Fibroblast of lung (primary cell): ENCODE results near the gene LOXL4. TPM values are rescaled to one million over a fixed set of nuclear protein-coding genes. Genes with fewer than 3 reads are reported as not detected.

Experiments used
- DNase-seq, 2 donors: peaks; one replicate each; pipeline versions ENCODE4 v3.0.0 to v3.0.0-alpha.2; 2010; ENCODE audit warnings: low read depth in 2 of 2
- H2AFZ ChIP-seq: 2 replicates; pipeline ENCODE4 v1.5.1; 2012; ENCODE audit warnings: low read length, control low read depth, inconsistent platforms
- H3K27ac ChIP-seq: 2 replicates; pipeline ENCODE4 v1.5.1; 2011; ENCODE audit warnings: low read length, control low read depth; ENCODE audit not compliant: insufficient read depth
- H3K27me3 ChIP-seq: 2 replicates; pipeline ENCODE4 v1.5.1; 2011; ENCODE audit warnings: mild to moderate bottlenecking, low read length; ENCODE audit not compliant: control insufficient read depth, insufficient read depth
- H3K36me3 ChIP-seq: 2 replicates; pipeline ENCODE4 v1.5.1; 2011; ENCODE audit warnings: low read length; ENCODE audit not compliant: control insufficient read depth, insufficient read depth
- H3K4me1 ChIP-seq: 2 replicates; pipeline ENCODE4 v1.5.1; 2011; ENCODE audit warnings: low read length; ENCODE audit not compliant: control insufficient read depth, insufficient read depth; ENCODE audit errors: extremely low read depth
- H3K4me2 ChIP-seq: 2 replicates; pipeline ENCODE4 v1.5.1; 2011; ENCODE audit warnings: low read length, control low read depth; ENCODE audit not compliant: insufficient read depth; ENCODE audit errors: extremely low read depth
- H3K4me3 ChIP-seq, 4 experiments: fragments of 200-600 bp in 1 of 4; sonication (generic) in 1 of 4; replicated peaks in 1 of 4; 2 replicates each; pipeline ENCODE4 v1.5.1; 2011 to 2016; ENCODE audit warnings: low read length in 4 of 4, low read depth in 3 of 4, mild to moderate bottlenecking in 3 of 4, control low read depth in 2 of 4, inconsistent platforms in 1 of 4, mixed read lengths in 1 of 4; ENCODE audit not compliant: insufficient read depth in 1 of 4; ENCODE audit errors: control extremely low read depth in 1 of 4
- H3K79me2 ChIP-seq: 2 replicates; pipeline ENCODE4 v1.5.1; 2012; ENCODE audit warnings: mild to moderate bottlenecking, low read length, inconsistent platforms; ENCODE audit not compliant: control insufficient read depth, insufficient read depth
- H3K9ac ChIP-seq: 2 replicates; pipeline ENCODE4 v1.5.1; 2011; ENCODE audit warnings: mild to moderate bottlenecking, low read length, control low read depth; ENCODE audit not compliant: insufficient read depth
- H3K9me3 ChIP-seq: 2 replicates; pipeline ENCODE4 v1.5.1; 2012; ENCODE audit warnings: low read depth, low read length; ENCODE audit not compliant: control insufficient read depth, insufficient read depth
- H4K20me1 ChIP-seq: 2 replicates; pipeline ENCODE4 v1.5.1; 2011; ENCODE audit warnings: low read length; ENCODE audit not compliant: control insufficient read depth, insufficient read depth; ENCODE audit errors: extremely low read depth
- EZH2 ChIP-seq: IDR thresholded peaks from 2 replicates; pipeline ENCODE4 v1.5.1; 2012; ENCODE audit warnings: low read length, control low read depth, mild to moderate bottlenecking; ENCODE audit errors: missing control alignments
- polyA plus RNA-seq, 2 donors: library from polyadenylated mRNA; depleted of rRNA in 1 of 2; stranded (reverse) in 1 of 2; unstranded in 1 of 2; fragments of >200 nt; gene quantifications; 2 replicates each; pipeline ENCODE4 v1.2.1, GENCODE V29; 2011 to 2012; ENCODE audit warnings: missing spikeins in 1 of 2
- total RNA-seq: library from RNA; depleted of rRNA; stranded (reverse); fragments of >200 nt; gene quantifications from 2 replicates; pipeline ENCODE4 v1.2.1, GENCODE V29; 2014
- TF ChIP-seq, protein P1 (sequence below), 2 donors: IDR thresholded peaks in 1 of 2; conservative IDR thresholded peaks in 1 of 2; 1 replicate in 1 of 2; 2 replicates in 1 of 2; pipeline ENCODE4 v1.5.1; 2011 to 2012; ENCODE audit warnings: low read length in 2 of 2, control low read depth in 1 of 2, inconsistent platforms in 1 of 2, low read depth in 1 of 2, mild to moderate bottlenecking in 1 of 2

Gene LOXL4
- total and polyA plus RNA-seq, 2 donors (not counting 1 experiment from before 2014, with no cell fraction given), result 73.0 to 75.1 TPM

DNA sequence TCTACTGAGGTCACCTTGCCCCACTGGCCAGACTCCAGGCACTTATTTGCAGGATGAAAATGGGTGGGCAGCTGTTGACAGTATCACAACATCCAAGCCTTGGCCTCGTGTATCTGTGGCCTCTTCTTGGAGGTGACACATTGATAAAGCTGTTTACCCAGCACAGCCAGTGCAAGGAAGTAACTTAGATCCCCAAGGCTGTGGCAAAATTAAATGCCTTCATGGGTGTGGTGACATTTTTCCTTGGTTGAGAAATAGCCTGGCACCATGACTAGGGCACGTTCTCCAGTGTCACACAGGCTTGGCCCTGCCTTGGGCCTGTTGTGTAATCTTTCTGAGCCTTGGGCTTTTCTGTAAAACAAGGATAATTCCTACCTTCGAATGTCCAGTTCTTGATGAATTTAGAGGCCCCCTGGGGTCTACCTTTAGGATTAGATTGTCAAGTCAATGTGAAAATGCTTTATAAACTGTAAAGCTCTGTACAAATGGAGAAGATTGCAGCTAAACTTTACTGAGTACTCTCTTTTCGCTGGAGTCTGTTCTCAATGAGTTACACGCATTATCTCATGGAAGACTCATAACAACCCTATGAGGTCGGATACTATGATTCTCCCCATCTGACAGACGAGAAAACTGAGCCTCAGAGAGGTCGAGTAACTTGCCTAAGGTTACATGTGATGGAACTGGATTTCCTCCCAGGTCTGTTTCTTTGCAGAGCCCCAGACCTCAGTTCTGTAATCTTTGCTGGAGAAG is 46.7 kb upstream of the LOXL4 start:
- Histone ChIP-seq H3K9me3 (no peaks in the 10 kb centered on the region), H3K36me3 (no peaks in the 10 kb centered on the region), H4K20me1 (no peaks in the 10 kb centered on the region), H3K4me2 (no peak overlapping the region), H3K9ac (no peak overlapping the region), H3K4me1 (peaks cover 8% of the 10 kb centered on the region), H3K27ac (no peak overlapping the region), H3K79me2 (no peaks in the 10 kb centered on the region), H3K4me3 (no peak overlapping the region), H3K27me3 (no peaks in the 10 kb centered on the region), H2AFZ (no peak overlapping the region)
- DNase-seq, result peak in 1 of 2 donors; percentile 34
- no peak for TF ChIP-seq EZH2
- TF ChIP-seq, protein P1, sequence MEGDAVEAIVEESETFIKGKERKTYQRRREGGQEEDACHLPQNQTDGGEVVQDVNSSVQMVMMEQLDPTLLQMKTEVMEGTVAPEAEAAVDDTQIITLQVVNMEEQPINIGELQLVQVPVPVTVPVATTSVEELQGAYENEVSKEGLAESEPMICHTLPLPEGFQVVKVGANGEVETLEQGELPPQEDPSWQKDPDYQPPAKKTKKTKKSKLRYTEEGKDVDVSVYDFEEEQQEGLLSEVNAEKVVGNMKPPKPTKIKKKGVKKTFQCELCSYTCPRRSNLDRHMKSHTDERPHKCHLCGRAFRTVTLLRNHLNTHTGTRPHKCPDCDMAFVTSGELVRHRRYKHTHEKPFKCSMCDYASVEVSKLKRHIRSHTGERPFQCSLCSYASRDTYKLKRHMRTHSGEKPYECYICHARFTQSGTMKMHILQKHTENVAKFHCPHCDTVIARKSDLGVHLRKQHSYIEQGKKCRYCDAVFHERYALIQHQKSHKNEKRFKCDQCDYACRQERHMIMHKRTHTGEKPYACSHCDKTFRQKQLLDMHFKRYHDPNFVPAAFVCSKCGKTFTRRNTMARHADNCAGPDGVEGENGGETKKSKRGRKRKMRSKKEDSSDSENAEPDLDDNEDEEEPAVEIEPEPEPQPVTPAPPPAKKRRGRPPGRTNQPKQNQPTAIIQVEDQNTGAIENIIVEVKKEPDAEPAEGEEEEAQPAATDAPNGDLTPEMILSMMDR (conservative IDR thresholded peaks at IDR 0.05 in 1 of 2, IDR thresholded peaks at IDR 0.05 in 1 of 2; ENCODE audit: low read depth in 1 of 2, low read length in 2 of 2), result no peak

DNA sequence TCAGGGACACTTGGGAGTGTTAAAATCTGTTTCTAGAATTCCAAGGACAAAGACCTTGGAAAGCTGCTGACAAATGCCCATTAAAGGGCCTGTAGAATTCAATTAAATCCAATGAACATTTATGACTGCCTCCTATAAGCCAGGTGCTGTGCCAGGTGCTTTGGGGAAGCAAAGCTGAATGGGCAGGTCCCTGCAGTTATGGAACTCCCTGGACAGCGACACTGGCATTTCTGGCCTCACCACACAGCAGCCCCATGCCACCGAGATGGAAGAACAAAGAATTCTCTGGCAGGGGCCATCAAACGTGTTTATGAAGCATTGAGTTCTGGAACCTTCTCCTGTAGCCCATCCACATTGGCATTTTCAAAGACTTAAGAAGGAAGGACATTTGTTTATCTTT is 45.6 kb upstream of the LOXL4 start:
- H3K36me3 ChIP-seq, result no peaks in the 10 kb centered on the region
- H3K27ac ChIP-seq, result no peak overlapping the region
- H3K4me1 ChIP-seq, result peaks cover 16% of the 10 kb centered on the region

DNA sequence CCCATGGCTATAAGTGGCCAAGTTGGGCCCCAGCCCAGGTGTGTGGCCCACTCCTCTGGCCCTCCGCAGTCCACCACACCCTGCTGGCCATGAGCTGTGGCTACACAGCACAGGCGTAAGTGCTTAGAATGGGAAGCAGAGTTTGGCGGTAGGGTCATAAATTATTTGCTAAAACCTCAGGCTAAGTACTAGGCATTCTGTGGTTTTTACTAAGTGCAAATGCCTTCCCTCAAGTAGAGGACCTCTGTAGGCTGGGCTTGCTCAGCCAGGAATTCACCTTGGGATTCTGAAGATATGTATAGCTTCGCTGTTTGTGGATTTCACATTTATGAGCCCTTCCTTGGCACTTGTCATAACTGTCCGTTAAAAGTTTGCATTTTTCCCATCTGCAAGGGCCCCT is 44.8 kb upstream of the LOXL4 start:
- H4K20me1 ChIP-seq, result no peaks in the 10 kb centered on the region
- H3K4me2 ChIP-seq, result no peak overlapping the region
- H3K9me3 ChIP-seq, result no peaks in the 10 kb centered on the region
- no peaks in the 10 kb centered on the region for H3K27me3 ChIP-seq
- TF ChIP-seq, protein P1 (conservative IDR thresholded peaks at IDR 0.05 in 1 of 2, IDR thresholded peaks at IDR 0.05 in 1 of 2; ENCODE audit: low read depth in 1 of 2, low read length in 2 of 2), result no peak
- TF ChIP-seq EZH2, result no peak
- H3K4me1 ChIP-seq, result peaks cover 16% of the 10 kb centered on the region
- no peaks in the 10 kb centered on the region for H3K36me3 ChIP-seq
- no peak overlapping the region for H3K9ac ChIP-seq
- peak in 1 of 2 donors; percentile 42 for DNase-seq
- H3K27ac ChIP-seq, result no peak overlapping the region
- no peak overlapping the region for H2AFZ ChIP-seq
- H3K4me3 ChIP-seq, result no peak overlapping the region
- H3K79me2 ChIP-seq, result no peaks in the 10 kb centered on the region

More for the DNA sequence above, 45.6 kb upstream of the LOXL4 start:
- TF ChIP-seq, protein P1 (conservative IDR thresholded peaks at IDR 0.05 in 1 of 2, IDR thresholded peaks at IDR 0.05 in 1 of 2; ENCODE audit: low read depth in 1 of 2, low read length in 2 of 2), result no peak
- no peak for TF ChIP-seq EZH2
- Histone ChIP-seq H3K4me2 (no peak overlapping the region), H2AFZ (no peak overlapping the region), H3K9me3 (no peaks in the 10 kb centered on the region), H3K4me3 (no peak overlapping the region), H3K79me2 (no peaks in the 10 kb centered on the region), H3K27me3 (no peaks in the 10 kb centered on the region), H3K9ac (no peak overlapping the region), H4K20me1 (no peaks in the 10 kb centered on the region)
- DNase-seq, result no peak
